ENCODE results near the gene MMAB.

GRCh38 chr12:109567967-109568366, 5.3 kb downstream of the MMAB start:
- TF ChIP-seq, protein P1, sequence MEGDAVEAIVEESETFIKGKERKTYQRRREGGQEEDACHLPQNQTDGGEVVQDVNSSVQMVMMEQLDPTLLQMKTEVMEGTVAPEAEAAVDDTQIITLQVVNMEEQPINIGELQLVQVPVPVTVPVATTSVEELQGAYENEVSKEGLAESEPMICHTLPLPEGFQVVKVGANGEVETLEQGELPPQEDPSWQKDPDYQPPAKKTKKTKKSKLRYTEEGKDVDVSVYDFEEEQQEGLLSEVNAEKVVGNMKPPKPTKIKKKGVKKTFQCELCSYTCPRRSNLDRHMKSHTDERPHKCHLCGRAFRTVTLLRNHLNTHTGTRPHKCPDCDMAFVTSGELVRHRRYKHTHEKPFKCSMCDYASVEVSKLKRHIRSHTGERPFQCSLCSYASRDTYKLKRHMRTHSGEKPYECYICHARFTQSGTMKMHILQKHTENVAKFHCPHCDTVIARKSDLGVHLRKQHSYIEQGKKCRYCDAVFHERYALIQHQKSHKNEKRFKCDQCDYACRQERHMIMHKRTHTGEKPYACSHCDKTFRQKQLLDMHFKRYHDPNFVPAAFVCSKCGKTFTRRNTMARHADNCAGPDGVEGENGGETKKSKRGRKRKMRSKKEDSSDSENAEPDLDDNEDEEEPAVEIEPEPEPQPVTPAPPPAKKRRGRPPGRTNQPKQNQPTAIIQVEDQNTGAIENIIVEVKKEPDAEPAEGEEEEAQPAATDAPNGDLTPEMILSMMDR (IDR thresholded peaks at IDR 0.05), result no peak
- TF ChIP-seq POLR2A (IDR thresholded peaks at IDR 0.05), result no peak

All from transverse colon (tissue), 3 donors.